ENCODE data around the gene ST8SIA2. TPM values are rescaled to one million over a fixed set of nuclear protein-coding genes. Genes with fewer than 3 reads are reported as not detected.
"Not testable (repeated sequence)": the region's sequence is repeated elsewhere in the genome, so short reads cannot be mapped to it uniquely, and the experiment has no call there.

Gene ST8SIA2
- polyA plus RNA-seq, 1 experiment: not detected

DNA sequence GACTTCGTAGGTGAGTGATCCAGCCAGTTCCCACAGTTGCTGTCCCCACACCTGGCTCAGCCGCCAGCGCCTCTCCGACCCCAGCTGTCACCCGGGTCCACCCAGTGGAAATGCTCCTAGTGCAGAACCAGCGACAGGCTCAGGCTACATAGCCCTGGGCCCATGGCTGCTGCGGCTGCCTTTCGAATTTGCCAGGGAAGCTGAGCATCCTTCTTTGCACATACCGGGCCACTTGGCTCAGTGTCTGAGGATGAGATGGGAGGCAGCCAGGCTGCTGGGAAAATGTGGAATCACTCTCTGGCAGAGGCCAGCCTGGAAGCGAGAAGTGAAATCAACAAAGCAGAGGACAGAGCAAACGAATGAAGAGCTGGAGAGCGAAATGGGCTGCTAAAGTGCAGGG is 80.1 kb downstream of the ST8SIA2 start:
- ChIA-PET CTCF (no interaction called here), POLR2A (no interaction called here)
- Histone ChIP-seq H3K27me3 (ENCODE audit: control insufficient read depth, insufficient read depth, low read length) (no peaks in the 10 kb centered on the region), H3K4me3 (ENCODE audit: low read depth, low read length) (no peak overlapping the region), H3K36me3 (ENCODE audit: control insufficient read depth, insufficient read depth, low read length) (no peaks in the 10 kb centered on the region)
- TF ChIP-seq, protein P1, sequence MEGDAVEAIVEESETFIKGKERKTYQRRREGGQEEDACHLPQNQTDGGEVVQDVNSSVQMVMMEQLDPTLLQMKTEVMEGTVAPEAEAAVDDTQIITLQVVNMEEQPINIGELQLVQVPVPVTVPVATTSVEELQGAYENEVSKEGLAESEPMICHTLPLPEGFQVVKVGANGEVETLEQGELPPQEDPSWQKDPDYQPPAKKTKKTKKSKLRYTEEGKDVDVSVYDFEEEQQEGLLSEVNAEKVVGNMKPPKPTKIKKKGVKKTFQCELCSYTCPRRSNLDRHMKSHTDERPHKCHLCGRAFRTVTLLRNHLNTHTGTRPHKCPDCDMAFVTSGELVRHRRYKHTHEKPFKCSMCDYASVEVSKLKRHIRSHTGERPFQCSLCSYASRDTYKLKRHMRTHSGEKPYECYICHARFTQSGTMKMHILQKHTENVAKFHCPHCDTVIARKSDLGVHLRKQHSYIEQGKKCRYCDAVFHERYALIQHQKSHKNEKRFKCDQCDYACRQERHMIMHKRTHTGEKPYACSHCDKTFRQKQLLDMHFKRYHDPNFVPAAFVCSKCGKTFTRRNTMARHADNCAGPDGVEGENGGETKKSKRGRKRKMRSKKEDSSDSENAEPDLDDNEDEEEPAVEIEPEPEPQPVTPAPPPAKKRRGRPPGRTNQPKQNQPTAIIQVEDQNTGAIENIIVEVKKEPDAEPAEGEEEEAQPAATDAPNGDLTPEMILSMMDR (IDR thresholded peaks at IDR 0.05; ENCODE audit: insufficient read depth, low read depth, low read length): no peak
- DNase-seq (ENCODE audit: low read depth): no peak

GRCh38 chr15:92479730-92480129 is 86.0 kb downstream of the ST8SIA2 start:
- POLR2A ChIA-PET; H3K27me3 ChIP-seq (ENCODE audit: control insufficient read depth, insufficient read depth, low read length); H3K4me3 ChIP-seq (ENCODE audit: low read depth, low read length); DNase-seq (ENCODE audit: low read depth); H3K36me3 ChIP-seq (ENCODE audit: control insufficient read depth, insufficient read depth, low read length): not testable (repeated sequence)
- CTCF ChIA-PET: interaction anchor here (0.6 to 1.3 kb wide), 3 partner anchors 15 to 91 kb away, joined by 3 read pairs; no protein-coding TSS in a partner anchor

GRCh38 chr15:92480361-92480760 is 86.7 kb downstream of the ST8SIA2 start:
- Histone ChIP-seq H3K36me3 (ENCODE audit: control insufficient read depth, insufficient read depth, low read length) (no peaks in the 10 kb centered on the region), H3K4me3 (ENCODE audit: low read depth, low read length) (no peak overlapping the region), H3K27me3 (ENCODE audit: control insufficient read depth, insufficient read depth, low read length) (no peaks in the 10 kb centered on the region)
- DNase-seq (ENCODE audit: low read depth): no peak
- ChIA-PET POLR2A (no interaction called here), CTCF (interaction anchor here (0.6 to 1.3 kb wide), 3 partner anchors 15 to 864 kb away, joined by 3 to 5 read pairs (median 3); no protein-coding TSS in a partner anchor)
- TF ChIP-seq, protein P1 (IDR thresholded peaks at IDR 0.05; ENCODE audit: insufficient read depth, low read depth, low read length): no peak

- H3K36me3 ChIP-seq (ENCODE audit: control insufficient read depth, insufficient read depth, low read length): no peaks in the 10 kb centered on the region
- DNase-seq (ENCODE audit: low read depth): no peak
- POLR2A ChIA-PET: no interaction called here
- TF ChIP-seq, protein P1 (IDR thresholded peaks at IDR 0.05; ENCODE audit: insufficient read depth, low read depth, low read length): no peak
- CTCF ChIA-PET: no interaction called here
- no peak overlapping the region for H3K4me3 ChIP-seq (ENCODE audit: low read depth, low read length)
- no peaks in the 10 kb centered on the region for H3K27me3 ChIP-seq (ENCODE audit: control insufficient read depth, insufficient read depth, low read length)
Observed at GRCh38 chr15:92485441-92485840, 91.8 kb downstream of the ST8SIA2 start.

DNA sequence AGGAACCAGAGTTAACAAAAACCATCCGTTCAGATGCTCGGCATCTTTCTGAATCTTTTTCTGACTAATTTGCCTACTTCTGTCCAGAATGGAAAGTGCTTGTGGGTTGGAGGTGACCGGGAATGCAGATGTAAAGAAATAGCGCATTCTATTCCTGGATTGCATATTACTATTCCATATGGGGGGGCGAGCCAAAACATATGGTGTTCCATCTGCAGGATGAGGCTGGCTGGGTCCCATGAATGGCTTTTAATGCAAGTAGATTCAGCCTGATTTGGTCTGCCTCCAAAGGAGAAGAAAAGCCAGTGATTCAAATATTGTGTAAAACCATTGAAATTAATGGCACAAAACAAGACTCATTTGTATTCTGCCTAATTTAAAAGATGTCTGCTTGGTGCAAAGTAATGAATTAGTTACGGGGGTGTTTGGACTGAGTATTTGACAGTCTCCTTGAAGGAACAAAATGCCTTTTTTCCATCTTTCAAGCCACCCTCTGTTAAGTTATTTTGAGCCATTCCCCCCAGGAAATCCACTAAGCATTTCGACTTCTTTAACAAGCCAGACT is 99.0 kb downstream of the ST8SIA2 start:
- ChIA-PET POLR2A (no interaction called here), CTCF (no interaction called here)
- Histone ChIP-seq H3K4me3 (ENCODE audit: low read depth, low read length) (no peak overlapping the region), H3K36me3 (ENCODE audit: control insufficient read depth, insufficient read depth, low read length) (no peaks in the 10 kb centered on the region), H3K27me3 (ENCODE audit: control insufficient read depth, insufficient read depth, low read length) (no peaks in the 10 kb centered on the region)
- DNase-seq (ENCODE audit: low read depth): no peak
- TF ChIP-seq, protein P1 (IDR thresholded peaks at IDR 0.05; ENCODE audit: insufficient read depth, low read depth, low read length): no peak

DNA sequence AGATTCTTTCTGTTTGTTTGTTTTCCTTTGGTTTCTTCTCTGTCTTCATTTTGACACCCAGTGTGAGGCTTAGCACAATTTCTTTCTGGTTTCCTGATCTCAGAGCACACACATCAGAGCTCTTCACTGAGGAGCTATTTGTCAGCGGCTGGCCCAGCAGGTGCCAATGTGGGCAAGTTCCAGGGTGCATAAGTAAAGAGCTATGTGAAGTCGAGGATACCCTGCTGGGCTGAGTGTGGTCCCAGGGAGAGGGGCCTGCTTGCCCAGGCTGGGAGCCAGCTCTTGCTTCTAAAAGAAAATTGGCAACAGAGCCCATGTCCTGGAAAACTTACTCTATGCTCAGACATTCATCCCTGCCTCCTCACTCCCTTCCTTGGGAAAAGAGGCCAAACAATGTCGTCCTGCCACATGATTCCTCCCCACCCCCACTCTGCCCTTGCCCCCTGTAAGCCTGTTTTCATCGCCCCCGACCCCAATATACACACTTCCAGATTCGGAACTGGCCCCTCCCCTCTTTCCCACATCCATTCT is 101.2 kb downstream of the ST8SIA2 start:
- Histone ChIP-seq H3K4me3 (ENCODE audit: low read depth, low read length) (no peak overlapping the region), H3K27me3 (ENCODE audit: control insufficient read depth, insufficient read depth, low read length) (no peaks in the 10 kb centered on the region), H3K36me3 (ENCODE audit: control insufficient read depth, insufficient read depth, low read length) (no peaks in the 10 kb centered on the region)
- CTCF ChIA-PET: no interaction called here
- no peak for DNase-seq (ENCODE audit: low read depth)
- POLR2A ChIA-PET: no interaction called here
- TF ChIP-seq, protein P1 (IDR thresholded peaks at IDR 0.05; ENCODE audit: insufficient read depth, low read depth, low read length): no peak
